Measurements from ENCODE around the gene VAMP1.
"Not testable (repeated sequence)": the region's sequence is repeated elsewhere in the genome, so short reads cannot be mapped to it uniquely, and the experiment has no call there.

Gene VAMP1, protein sequence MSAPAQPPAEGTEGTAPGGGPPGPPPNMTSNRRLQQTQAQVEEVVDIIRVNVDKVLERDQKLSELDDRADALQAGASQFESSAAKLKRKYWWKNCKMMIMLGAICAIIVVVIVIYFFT

GRCh38 chr12:6470375-6471163, at the start of gene VAMP1:
Gene VAMP1, minus strand, starts transcription at chr12:6470677. Its CDS starts 146 bp downstream, at chr12:6470531.
- peak; percentile 98 for DNase-seq (ENCODE audit: low spot score)

- DNase-seq (ENCODE audit: low spot score): no peak
These were observed 49.7 kb upstream of the VAMP1 start for GRCh38 chr12:6520186-6520585.

DNA sequence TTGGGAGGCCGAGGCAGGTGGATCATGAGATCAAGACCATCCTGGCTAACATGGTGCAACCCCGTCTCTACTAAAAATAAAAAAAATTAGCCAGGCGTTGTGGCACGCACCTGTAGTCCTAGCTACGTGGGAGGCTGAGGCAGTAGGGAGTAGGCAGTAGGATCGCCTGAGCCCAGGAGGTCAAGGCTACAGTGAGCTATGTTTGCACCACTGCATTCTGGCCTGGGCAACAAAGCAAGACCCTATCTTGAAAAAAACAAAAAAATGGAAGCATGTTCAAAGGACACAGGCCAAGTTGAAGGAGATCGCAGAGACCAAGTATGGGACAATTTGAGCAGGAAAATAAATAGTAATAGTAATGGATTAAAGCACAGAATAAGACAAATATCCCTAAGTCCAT, 37.6 kb upstream of the VAMP1 start:
- DNase-seq (ENCODE audit: low spot score): no peak

GRCh38 chr12:6507102-6507998, 36.9 kb upstream of the VAMP1 start:
- DNase-seq (ENCODE audit: low spot score): no peak

DNA sequence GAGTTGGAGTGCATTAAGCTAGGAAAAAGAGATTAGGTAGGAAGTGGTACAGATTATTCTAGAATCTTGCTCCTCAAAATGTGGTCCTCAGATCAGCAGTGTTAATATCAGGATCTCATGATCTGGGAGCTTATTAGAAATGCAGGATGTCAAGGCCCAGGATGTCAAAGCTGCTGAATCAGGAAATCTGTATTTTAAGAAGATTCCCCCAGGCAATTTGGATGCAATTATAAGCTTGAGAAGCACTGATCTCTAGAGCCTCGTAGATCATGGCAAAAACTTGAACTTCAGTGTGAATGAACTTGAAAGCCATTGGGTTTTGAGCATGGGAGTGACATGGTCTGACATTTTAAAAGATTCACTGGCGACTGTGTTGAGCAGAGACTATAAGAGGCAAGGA, 30.0 kb upstream of the VAMP1 start:
- DNase-seq (ENCODE audit: low spot score): no peak

DNA sequence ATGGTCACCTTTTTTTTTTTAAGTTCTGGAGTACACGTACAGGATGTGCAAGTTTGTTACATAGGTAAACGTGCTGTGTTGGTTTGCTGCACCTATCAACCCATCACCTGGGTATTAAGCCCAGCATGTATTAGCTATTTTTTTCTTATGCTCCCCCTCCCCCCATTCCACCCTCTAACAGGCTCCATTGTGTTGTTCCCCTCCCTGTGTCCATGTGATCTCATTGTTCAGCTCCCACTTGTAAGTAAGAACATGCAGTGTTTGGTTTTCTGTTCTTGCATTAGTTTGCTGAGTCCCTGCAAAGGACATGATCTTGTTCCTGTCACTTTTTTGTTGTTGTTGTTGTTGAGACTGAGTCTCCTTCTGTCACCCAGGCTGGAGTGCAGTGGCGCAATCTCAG, 26.8 kb upstream of the VAMP1 start:
- not testable (repeated sequence) for DNase-seq (ENCODE audit: low spot score)

DNA sequence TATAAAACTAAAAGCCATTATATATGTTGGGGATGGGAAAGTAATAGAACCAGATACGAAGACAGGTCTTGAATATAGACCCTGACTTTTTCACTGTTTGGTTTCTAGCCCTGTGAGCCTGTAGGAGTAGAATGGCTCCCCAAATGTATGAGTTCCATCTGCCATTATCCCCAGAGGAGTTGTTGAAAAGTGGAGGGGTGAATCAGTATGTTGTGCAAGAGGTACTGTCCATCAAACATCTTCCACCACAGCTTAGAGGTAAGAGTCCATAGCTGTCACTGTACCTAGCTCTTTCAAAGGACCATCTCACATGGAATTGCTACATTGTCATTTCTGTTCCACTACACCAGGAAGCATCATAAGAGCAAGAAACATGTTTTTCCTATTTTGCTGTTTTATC, 24.5 kb upstream of the VAMP1 start:
- DNase-seq (ENCODE audit: low spot score): no peak

DNA sequence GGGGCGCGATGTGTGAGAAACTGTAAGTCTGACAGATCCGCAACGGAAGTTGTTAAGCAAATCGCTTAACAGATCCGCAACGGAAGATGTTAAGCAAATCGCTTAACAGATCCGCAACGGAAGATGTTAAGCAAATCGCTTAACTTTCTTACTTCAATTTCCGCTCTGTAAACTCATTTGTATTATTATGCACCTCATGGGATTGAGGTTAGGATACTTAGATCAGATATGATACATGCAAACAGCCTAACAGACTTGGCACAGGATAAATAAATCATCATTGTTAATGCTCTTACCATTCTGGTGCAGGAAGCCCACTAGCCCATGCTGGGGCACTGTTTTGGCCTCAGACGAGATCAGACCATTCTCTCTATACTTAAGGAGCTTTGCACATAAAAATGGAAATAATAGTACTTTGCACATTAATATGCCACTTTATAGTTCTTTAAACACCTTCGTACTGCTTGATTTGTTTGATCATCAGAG, 23.8 kb upstream of the VAMP1 start:
- peak; percentile 23 for DNase-seq (ENCODE audit: low spot score)

- DNase-seq (ENCODE audit: low spot score): peak; percentile 97
These were observed 23.2 kb upstream of the VAMP1 start, which contains the start of gene NCAPD2 for GRCh38 chr12:6493497-6494257. Gene NCAPD2, plus strand, starts transcription at chr12:6494102. Its CDS starts 997 bp downstream, at chr12:6495099.

- peak; percentile 91 for DNase-seq (ENCODE audit: low spot score)
These were observed 22.5 kb upstream of the VAMP1 start, which contains the start of gene MRPL51 for GRCh38 chr12:6492838-6493496. Gene MRPL51, minus strand, starts transcription at chr12:6493262. Its CDS starts 126 bp downstream, at chr12:6493136.

DNA sequence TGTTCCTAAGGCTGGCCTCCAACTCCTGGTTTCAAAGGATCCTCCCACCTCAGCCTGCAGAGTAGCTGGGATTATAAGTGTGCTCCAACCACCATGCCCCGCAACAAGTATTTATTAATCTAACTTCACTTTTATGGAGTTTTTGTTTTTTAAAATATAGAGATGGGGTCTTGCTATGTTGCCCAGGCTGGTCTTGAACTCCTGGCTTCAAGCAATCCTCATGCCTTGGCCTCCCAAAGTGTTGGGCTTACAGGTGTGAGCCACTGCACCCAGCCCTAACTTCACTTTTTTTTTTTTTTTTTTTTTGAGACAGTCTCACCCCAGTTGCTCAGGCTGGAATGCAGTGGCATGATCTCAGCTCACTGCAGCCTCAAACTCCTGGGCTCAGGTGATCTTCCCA, 20.2 kb upstream of the VAMP1 start:
- not testable (repeated sequence) for DNase-seq (ENCODE audit: low spot score)

DNA sequence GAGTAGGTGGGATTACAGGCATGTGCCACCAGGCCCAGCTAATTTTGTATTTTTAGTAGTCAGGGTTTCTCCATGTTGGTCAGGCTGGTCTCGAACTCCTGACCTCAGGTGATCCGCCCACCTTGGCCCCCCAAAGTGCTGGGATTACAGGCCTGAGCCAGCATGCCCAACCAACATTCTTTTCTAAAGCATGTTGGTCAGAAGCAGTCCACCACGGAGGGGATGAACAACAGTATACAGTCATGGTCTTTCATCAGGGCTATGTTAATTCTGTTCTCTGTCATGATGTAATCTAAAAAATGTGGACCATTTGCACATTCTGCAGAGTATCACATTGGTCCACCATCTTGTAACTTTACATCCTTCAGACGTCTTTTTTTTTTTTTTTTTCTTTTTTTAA, 19.0 kb upstream of the VAMP1 start:
- DNase-seq (ENCODE audit: low spot score): no peak

GRCh38 chr12:6488240-6488639, 17.8 kb upstream of the VAMP1 start:
- no peak for DNase-seq (ENCODE audit: low spot score)

- DNase-seq (ENCODE audit: low spot score): no peak
These were observed 7.9 kb upstream of the VAMP1 start for GRCh38 chr12:6478416-6478815.

DNA sequence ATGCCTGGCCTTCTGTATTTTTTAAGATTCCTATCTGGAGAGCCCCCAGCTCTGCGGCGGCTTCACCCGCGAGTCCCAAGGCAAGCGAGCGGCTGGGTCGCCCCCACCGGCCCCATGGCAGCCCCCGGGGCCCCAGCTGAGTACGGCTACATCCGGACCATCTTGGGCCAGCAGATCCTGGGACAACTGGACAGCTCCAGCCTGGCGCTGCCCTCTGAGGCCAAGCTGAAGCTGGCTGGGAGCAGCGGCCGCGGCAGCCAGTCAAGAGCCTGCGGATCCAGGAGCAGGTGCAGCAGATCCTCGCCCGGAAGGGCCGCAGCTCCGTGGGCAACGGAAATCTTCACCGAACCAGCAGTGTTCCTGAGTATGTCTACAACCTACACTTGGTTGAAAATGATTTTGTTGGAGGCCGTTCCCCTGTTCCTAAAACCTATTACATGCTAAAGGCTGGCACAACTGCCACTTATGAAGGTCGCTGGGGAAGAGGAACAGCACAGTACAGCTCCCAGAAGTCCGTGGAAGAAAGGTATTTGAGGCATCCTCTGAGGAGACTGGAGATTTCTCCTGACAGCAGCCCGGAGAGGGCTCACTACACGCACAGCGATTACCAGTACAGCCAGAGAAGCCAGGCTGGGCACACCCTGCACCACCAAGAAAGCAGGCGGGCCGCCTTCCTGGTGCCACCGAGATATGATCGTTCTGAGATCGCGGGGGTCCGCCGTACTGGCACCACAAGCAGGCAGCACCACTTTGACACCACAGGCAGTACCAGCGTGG, 7.3 kb upstream of the VAMP1 start:
- DNase-seq (ENCODE audit: low spot score): not testable (repeated sequence)

GRCh38 chr12:6476489-6476888, 6.0 kb upstream of the VAMP1 start:
- DNase-seq (ENCODE audit: low spot score): no peak

GRCh38 chr12:6475233-6475975, 4.9 kb upstream of the VAMP1 start:
- DNase-seq (ENCODE audit: low spot score): not testable (repeated sequence)

DNA sequence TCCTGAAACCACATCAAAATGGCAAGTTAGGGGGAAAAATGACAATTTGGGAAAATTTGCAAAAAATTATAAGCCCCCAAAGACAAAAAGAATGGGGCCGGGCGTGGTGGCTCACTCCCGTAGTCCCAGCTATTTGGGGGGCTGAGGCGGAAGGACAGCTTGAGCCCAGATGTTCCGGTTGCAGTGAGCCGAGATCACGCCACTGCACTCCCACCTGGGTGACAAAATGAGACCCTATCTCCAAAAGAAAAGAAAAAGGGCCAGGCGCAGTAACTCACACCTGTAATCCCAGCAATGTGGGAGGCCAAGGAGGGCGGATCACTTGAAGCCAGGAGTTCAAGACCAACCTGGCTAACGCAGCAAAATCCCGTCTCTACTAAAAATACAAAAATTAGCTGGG, 2.0 kb upstream of the VAMP1 start:
- DNase-seq (ENCODE audit: low spot score): no peak

DNA sequence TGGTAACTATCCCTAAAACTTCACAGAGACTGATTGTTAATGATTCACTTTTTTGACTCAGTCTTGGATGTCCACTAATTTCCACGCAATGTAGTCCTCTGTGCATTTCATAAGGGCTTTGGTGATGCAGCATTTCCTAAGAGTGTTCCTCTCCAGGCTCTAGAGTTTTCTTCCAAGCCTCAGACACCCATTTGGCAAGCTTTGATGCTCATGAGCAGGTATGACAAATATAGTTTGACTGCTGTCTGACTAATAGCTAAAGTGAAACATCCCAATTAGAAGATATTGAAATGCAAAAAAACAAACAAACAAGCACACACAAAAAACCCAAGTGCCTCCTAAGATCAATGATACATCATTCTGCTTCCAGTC, 1.5 kb upstream of the VAMP1 start:
- no peak for DNase-seq (ENCODE audit: low spot score)
